ENCODE results near the gene PLK5. TPM values are rescaled to one million over a fixed set of nuclear protein-coding genes. Genes with fewer than 3 reads are reported as not detected.

PLK5 gene
- total RNA-seq, 1 donor from 2014 or later, result not detected

GRCh38 chr19:1483131-1483978, 40.5 kb upstream of the PLK5 start:
- H3K9me3 ChIP-seq (ENCODE audit: control insufficient read depth in 3 of 3, low read length in 3 of 3), result no peaks in the 10 kb centered on the region
- no peaks in the 10 kb centered on the region for H3K27me3 ChIP-seq (ENCODE audit: control insufficient read depth in 3 of 3, insufficient read depth in 3 of 3, low read length in 3 of 3)
- no peak overlapping the region for H3K27ac ChIP-seq (ENCODE audit: low read depth, low read length)
- H3K36me3 ChIP-seq (ENCODE audit: control insufficient read depth in 3 of 3, insufficient read depth in 3 of 3, low read length in 3 of 3), result no peaks in the 10 kb centered on the region
- no peak overlapping the region for H3K4me3 ChIP-seq (ENCODE audit: low read length in 3 of 3)
- peaks cover 6 to 11% (median 8%) of the 10 kb centered on the region in 3 donors for H3K4me1 ChIP-seq (ENCODE audit: control insufficient read depth in 3 of 3, insufficient read depth in 3 of 3, low read length in 3 of 3)
- no peak overlapping the region for H3K9ac ChIP-seq (ENCODE audit: low read depth in 1 of 3, low read length in 3 of 3)

GRCh38 chr19:1483979-1484428, 39.9 kb upstream of the PLK5 start:
- H3K9me3 ChIP-seq (ENCODE audit: control insufficient read depth in 3 of 3, low read length in 3 of 3), result no peaks in the 10 kb centered on the region
- no peaks in the 10 kb centered on the region for H3K27me3 ChIP-seq (ENCODE audit: control insufficient read depth in 3 of 3, insufficient read depth in 3 of 3, low read length in 3 of 3)
- peaks cover 4 to 6% (median 6%) of the 10 kb centered on the region in 3 donors for H3K4me1 ChIP-seq (ENCODE audit: control insufficient read depth in 3 of 3, insufficient read depth in 3 of 3, low read length in 3 of 3)
- H3K9ac ChIP-seq (ENCODE audit: low read depth in 1 of 3, low read length in 3 of 3), result no peak overlapping the region
- no peak overlapping the region for H3K27ac ChIP-seq (ENCODE audit: low read depth, low read length)
- no peaks in the 10 kb centered on the region for H3K36me3 ChIP-seq (ENCODE audit: control insufficient read depth in 3 of 3, insufficient read depth in 3 of 3, low read length in 3 of 3)
- no peak overlapping the region for H3K4me3 ChIP-seq (ENCODE audit: low read length in 3 of 3)

GRCh38 chr19:1486720-1487575, 36.9 kb upstream of the PLK5 start:
- Histone ChIP-seq H3K36me3 (ENCODE audit: control insufficient read depth in 3 of 3, insufficient read depth in 3 of 3, low read length in 3 of 3) (no peaks in the 10 kb centered on the region), H3K9me3 (ENCODE audit: control insufficient read depth in 3 of 3, low read length in 3 of 3) (no peaks in the 10 kb centered on the region), H3K4me3 (ENCODE audit: low read length in 3 of 3) (no peak overlapping the region), H3K27ac (ENCODE audit: low read depth, low read length) (no peak overlapping the region), H3K27me3 (ENCODE audit: control insufficient read depth in 3 of 3, insufficient read depth in 3 of 3, low read length in 3 of 3) (peaks cover 0 to 6% (median 5%) of the 10 kb centered on the region in 3 donors), H3K9ac (ENCODE audit: low read depth in 1 of 3, low read length in 3 of 3) (no peak overlapping the region), H3K4me1 (ENCODE audit: control insufficient read depth in 3 of 3, insufficient read depth in 3 of 3, low read length in 3 of 3) (peaks cover 0 to 17% (median 13%) of the 10 kb centered on the region in 3 donors)

- H3K9ac ChIP-seq (ENCODE audit: low read depth in 1 of 3, low read length in 3 of 3), result no peak overlapping the region
- H3K27ac ChIP-seq (ENCODE audit: low read depth, low read length), result no peak overlapping the region
- H3K4me3 ChIP-seq (ENCODE audit: low read length in 3 of 3), result no peak overlapping the region
- peaks cover 0 to 17% (median 13%) of the 10 kb centered on the region in 3 donors for H3K4me1 ChIP-seq (ENCODE audit: control insufficient read depth in 3 of 3, insufficient read depth in 3 of 3, low read length in 3 of 3)
- H3K9me3 ChIP-seq (ENCODE audit: control insufficient read depth in 3 of 3, low read length in 3 of 3), result no peaks in the 10 kb centered on the region
- peaks cover 2 to 9% (median 7%) of the 10 kb centered on the region in 3 donors for H3K27me3 ChIP-seq (ENCODE audit: control insufficient read depth in 3 of 3, insufficient read depth in 3 of 3, low read length in 3 of 3)
- H3K36me3 ChIP-seq (ENCODE audit: control insufficient read depth in 3 of 3, insufficient read depth in 3 of 3, low read length in 3 of 3), result no peaks in the 10 kb centered on the region
Observed at GRCh38 chr19:1487576-1488281, 36.1 kb upstream of the PLK5 start.

GRCh38 chr19:1488282-1488601, 35.6 kb upstream of the PLK5 start:
- peaks cover 4 to 12% (median 7%) of the 10 kb centered on the region in 3 donors for H3K27me3 ChIP-seq (ENCODE audit: control insufficient read depth in 3 of 3, insufficient read depth in 3 of 3, low read length in 3 of 3)
- H3K9me3 ChIP-seq (ENCODE audit: control insufficient read depth in 3 of 3, low read length in 3 of 3), result no peaks in the 10 kb centered on the region
- no peak overlapping the region for H3K27ac ChIP-seq (ENCODE audit: low read depth, low read length)
- no peak overlapping the region for H3K9ac ChIP-seq (ENCODE audit: low read depth in 1 of 3, low read length in 3 of 3)
- no peaks in the 10 kb centered on the region for H3K36me3 ChIP-seq (ENCODE audit: control insufficient read depth in 3 of 3, insufficient read depth in 3 of 3, low read length in 3 of 3)
- peaks cover 0 to 17% (median 13%) of the 10 kb centered on the region in 3 donors for H3K4me1 ChIP-seq (ENCODE audit: control insufficient read depth in 3 of 3, insufficient read depth in 3 of 3, low read length in 3 of 3)
- H3K4me3 ChIP-seq (ENCODE audit: low read length in 3 of 3), result no peak overlapping the region

- peak overlapping the region; percentile 76 to 85 (median 80) for H3K4me3 ChIP-seq (ENCODE audit: low read length in 3 of 3)
- H3K36me3 ChIP-seq (ENCODE audit: control insufficient read depth in 3 of 3, insufficient read depth in 3 of 3, low read length in 3 of 3), result no peaks in the 10 kb centered on the region
- H3K9me3 ChIP-seq (ENCODE audit: control insufficient read depth in 3 of 3, low read length in 3 of 3), result no peaks in the 10 kb centered on the region
- H3K27ac ChIP-seq (ENCODE audit: low read depth, low read length), result peak overlapping the region; percentile 54
- H3K4me1 ChIP-seq (ENCODE audit: control insufficient read depth in 3 of 3, insufficient read depth in 3 of 3, low read length in 3 of 3), result peaks cover 0 to 17% (median 13%) of the 10 kb centered on the region in 3 donors
- peaks cover 4 to 12% (median 7%) of the 10 kb centered on the region in 3 donors for H3K27me3 ChIP-seq (ENCODE audit: control insufficient read depth in 3 of 3, insufficient read depth in 3 of 3, low read length in 3 of 3)
- peak overlapping the region in 2 of 3 donors; percentile 74 to 76 for H3K9ac ChIP-seq (ENCODE audit: low read depth in 1 of 3, low read length in 3 of 3)
Observed at GRCh38 chr19:1489463-1490310, 34.2 kb upstream of the PLK5 start.

GRCh38 chr19:1490311-1491113, 33.4 kb upstream of the PLK5 start, which contains the start of gene PCSK4:
Gene PCSK4, minus strand, starts transcription at chr19:1490350. Its CDS starts 4 bp downstream, at chr19:1490346.
- H3K9me3 ChIP-seq (ENCODE audit: control insufficient read depth in 3 of 3, low read length in 3 of 3), result no peaks in the 10 kb centered on the region
- no peaks in the 10 kb centered on the region for H3K36me3 ChIP-seq (ENCODE audit: control insufficient read depth in 3 of 3, insufficient read depth in 3 of 3, low read length in 3 of 3)
- H3K4me3 ChIP-seq (ENCODE audit: low read length in 3 of 3), result peak within 1 kb of the TSS; percentile 76 to 85 (median 80)
- peak within 1 kb of the TSS; percentile 54 for H3K27ac ChIP-seq (ENCODE audit: low read depth, low read length)
- peaks cover 7 to 12% (median 7%) of the 10 kb centered on the region in 3 donors for H3K27me3 ChIP-seq (ENCODE audit: control insufficient read depth in 3 of 3, insufficient read depth in 3 of 3, low read length in 3 of 3)
- peak within 1 kb of the TSS; percentile 43 to 78 (median 74) for H3K9ac ChIP-seq (ENCODE audit: low read depth in 1 of 3, low read length in 3 of 3)
- peaks cover 0 to 17% (median 13%) of the 10 kb centered on the region in 3 donors for H3K4me1 ChIP-seq (ENCODE audit: control insufficient read depth in 3 of 3, insufficient read depth in 3 of 3, low read length in 3 of 3)

GRCh38 chr19:1491114-1491848, 32.6 kb upstream of the PLK5 start, which contains the start of gene REEP6:
Gene REEP6, plus strand, starts transcription at chr19:1491181. Its CDS starts 89 bp downstream, at chr19:1491270.
- Histone ChIP-seq H3K9me3 (ENCODE audit: control insufficient read depth in 3 of 3, low read length in 3 of 3) (no peaks in the 10 kb centered on the region), H3K27me3 (ENCODE audit: control insufficient read depth in 3 of 3, insufficient read depth in 3 of 3, low read length in 3 of 3) (peaks cover 7 to 19% (median 9%) of the 10 kb centered on the region in 3 donors), H3K4me3 (ENCODE audit: low read length in 3 of 3) (peak within 1 kb of the TSS; percentile 76 to 85 (median 80)), H3K27ac (ENCODE audit: low read depth, low read length) (peak within 1 kb of the TSS; percentile 54), H3K4me1 (ENCODE audit: control insufficient read depth in 3 of 3, insufficient read depth in 3 of 3, low read length in 3 of 3) (peaks cover 0 to 17% (median 13%) of the 10 kb centered on the region in 3 donors), H3K9ac (ENCODE audit: low read depth in 1 of 3, low read length in 3 of 3) (peak within 1 kb of the TSS; percentile 43 to 78 (median 74)), H3K36me3 (ENCODE audit: control insufficient read depth in 3 of 3, insufficient read depth in 3 of 3, low read length in 3 of 3) (no peaks in the 10 kb centered on the region)
